CD4-positive, alpha-beta T cell (primary cell): Measurements from ENCODE around the gene IKBKE. TPM values are rescaled to one million over a fixed set of nuclear protein-coding genes. Genes with fewer than 3 reads are reported as not detected.

ENCODE experiments used
- ATAC-seq: fragments of 200-7000 bp; cut with Tn5 transposase; one replicate; pipeline ENCODE4 v1.10.0; 2022; ENCODE audit warnings: mild to moderate bottlenecking; ENCODE audit not compliant: poor library complexity
- CTCF ChIA-PET: fragments of 350-600 bp; sonication (Branson Sonifier 250); formaldehyde crosslinking; loops from one replicate; lab custom pipeline; 2021; ENCODE audit warnings: antibody characterized with exemption, inconsistent platforms; lab: Charles Lee
- POLR2A ChIA-PET: fragments of 350-600 bp; sonication (Branson Sonifier 250); formaldehyde crosslinking; loops from one replicate; lab custom pipeline; 2021; ENCODE audit warnings: antibody characterized with exemption, inconsistent platforms; lab: Charles Lee
- DNase-seq, 14 experiments: peaks; one replicate each; pipeline ENCODE4 v3.0.0-alpha.2; 2013 to 2020; ENCODE audit warnings: mixed read lengths in 2 of 14
- H3K27ac ChIP-seq, 2 donors: one replicate each; pipeline versions ENCODE4 v1.5.1 to v1.7.0; 2013; ENCODE audit warnings: low read length in 2 of 2, low read depth in 1 of 2, mild to moderate bottlenecking in 1 of 2
- H3K27me3 ChIP-seq, 2 experiments: 1 replicate in 1 of 2; 2 replicates in 1 of 2; pipeline versions ENCODE4 v1.6.1 to v1.7.0; 2013; ENCODE audit warnings: low read length in 2 of 2, control low read depth in 1 of 2, mild to moderate bottlenecking in 1 of 2, moderate library complexity in 1 of 2; ENCODE audit not compliant: insufficient read depth in 2 of 2, control insufficient read depth in 1 of 2
- H3K36me3 ChIP-seq: one replicate; pipeline ENCODE4 v1.6.1; 2013; ENCODE audit warnings: low read length, control low read depth; ENCODE audit not compliant: insufficient read depth
- H3K4me1 ChIP-seq: one replicate; pipeline ENCODE4 v1.6.1; 2013; ENCODE audit warnings: low read length, control low read depth; ENCODE audit not compliant: insufficient read depth
- H3K4me3 ChIP-seq: one replicate; pipeline ENCODE4 v1.5.1; 2013; ENCODE audit warnings: mild to moderate bottlenecking, low read length, moderate library complexity
- H3K9me3 ChIP-seq, 2 experiments: 1 replicate in 1 of 2; 2 replicates in 1 of 2; pipeline versions ENCODE4 v1.6.1 to v1.7.0; 2013; ENCODE audit warnings: low read length in 2 of 2, mild to moderate bottlenecking in 2 of 2, control low read depth in 1 of 2, moderate library complexity in 1 of 2; ENCODE audit not compliant: control insufficient read depth in 1 of 2, insufficient read depth in 1 of 2
- H3K27ac Mint-ChIP-seq: one replicate; pipeline ENCODE4 v1.8.0; 2020; ENCODE audit warnings: mixed read lengths
- H3K27me3 Mint-ChIP-seq: one replicate; pipeline ENCODE4 v1.8.0; 2021; ENCODE audit warnings: mixed read lengths
- H3K36me3 Mint-ChIP-seq: one replicate; pipeline ENCODE4 v1.8.0; 2021; ENCODE audit warnings: low read depth, mixed read lengths
- H3K4me1 Mint-ChIP-seq: one replicate; pipeline ENCODE4 v1.8.0; 2021; ENCODE audit warnings: low read depth, mixed read lengths
- H3K4me3 Mint-ChIP-seq: one replicate; pipeline ENCODE4 v1.8.0; 2020; ENCODE audit warnings: mild to moderate bottlenecking, mixed read lengths
- H3K9me3 Mint-ChIP-seq: one replicate; pipeline ENCODE4 v1.8.0; 2020; ENCODE audit warnings: mixed read lengths
- CTCF ChIP-seq: fragments of 200-600 bp; IDR thresholded peaks from one replicate; pipeline ENCODE4 v1.8.0; 2022; ENCODE audit warnings: antibody characterized with exemption, mild to moderate bottlenecking
- intact Hi-C, 2 experiments: fragments of 100-400 bp; cut with DNase I in 1 of 2; cut with micrococcal nuclease in 1 of 2; formaldehyde crosslinking; loops; one replicate each; pipeline versions ENCODE4 v1.15.1 to v1.9.0; 2023 to 2025; cut with DNase I, micrococcal nuclease
- total RNA-seq, 174 experiments: library from RNA in 2 of 174; stranded (reverse) in 2 of 174; gene quantifications; one replicate each; pipeline ENCODE4 v1.2.3 and lab custom pipeline; 2021 to 2026

IKBKE gene
- total RNA-seq, 2 experiments from 2014 or later: 27.9 to 29.8 TPM

- ATAC-seq (peak; percentile 57), DNase-seq (peak in 12 of 14 experiments; percentile 28 to 74 (median 54))
- H3K9me3 Mint-ChIP-seq: no peaks in the 10 kb centered on the region
- H3K4me3 ChIP-seq: peak overlapping the region; percentile 99
- H3K27ac Mint-ChIP-seq: peak overlapping the region; percentile 79
- intact Hi-C loops: loop anchor here in 1 of 2 experiments (10.0 kb wide), 2 partner anchors 444 to 514 kb away; no protein-coding TSS in a partner anchor
- peaks cover 56% of the 10 kb centered on the region for H3K36me3 Mint-ChIP-seq
- H3K9me3 ChIP-seq: no peaks in the 10 kb centered on the region
- peaks cover 83% of the 10 kb centered on the region for H3K4me1 ChIP-seq
- H3K4me3 Mint-ChIP-seq: peak overlapping the region; percentile 88
- POLR2A ChIA-PET: interaction anchor here (0.7 to 3.5 kb wide), 21 partner anchors 9 to 582 kb away, joined by 3 to 21 read pairs (median 4); partner anchors contain the start of genes DYRK3, EIF2D, FCMR and PFKFB2
- no peaks in the 10 kb centered on the region for H3K27me3 ChIP-seq
- H3K4me1 Mint-ChIP-seq: peaks cover 74% of the 10 kb centered on the region
- no peak for TF ChIP-seq CTCF
- peaks cover 30% of the 10 kb centered on the region for H3K36me3 ChIP-seq
- H3K27ac ChIP-seq: peak overlapping the region; percentile 55 to 61
- CTCF ChIA-PET: interaction anchor here (0.9 to 3.2 kb wide), 10 partner anchors 9 to 879 kb away, joined by 3 to 21 read pairs (median 4); partner anchors contain the start of genes DYRK3 and EIF2D
- H3K27me3 Mint-ChIP-seq: no peaks in the 10 kb centered on the region
These were observed 577 bp downstream of the IKBKE start for GRCh38 chr1:206470692-206471414.

- peak overlapping the region; percentile 88 for H3K4me3 Mint-ChIP-seq
- H3K9me3 Mint-ChIP-seq: no peaks in the 10 kb centered on the region
- H3K27ac ChIP-seq: peak overlapping the region; percentile 55 to 61
- H3K36me3 ChIP-seq: peaks cover 35% of the 10 kb centered on the region
- ChIA-PET CTCF (interaction anchor here (1.1 to 3.2 kb wide), 6 partner anchors 8 to 440 kb away, joined by 3 to 21 read pairs (median 6); partner anchors contain the start of gene EIF2D), POLR2A (interaction anchor here (0.8 to 3.5 kb wide), 11 partner anchors 8 to 192 kb away, joined by 3 to 21 read pairs (median 7); partner anchors contain the start of gene RASSF5)
- peak overlapping the region; percentile 99 for H3K4me3 ChIP-seq
- no peaks in the 10 kb centered on the region for H3K9me3 ChIP-seq
- H3K4me1 Mint-ChIP-seq: peaks cover 69% of the 10 kb centered on the region
- H3K27me3 ChIP-seq: no peaks in the 10 kb centered on the region
- intact Hi-C loops: loop anchor here in 1 of 2 experiments (10.0 kb wide), 2 partner anchors 443 to 513 kb away; no protein-coding TSS in a partner anchor
- H3K36me3 Mint-ChIP-seq: peaks cover 61% of the 10 kb centered on the region
- H3K4me1 ChIP-seq: peaks cover 78% of the 10 kb centered on the region
- H3K27me3 Mint-ChIP-seq: no peaks in the 10 kb centered on the region
- DNase-seq (peak in 1 of 14 experiments; percentile 37), ATAC-seq (no peak)
- H3K27ac Mint-ChIP-seq: peak overlapping the region; percentile 79
- TF ChIP-seq CTCF: no peak
These were observed 1.1 kb downstream of the IKBKE start for GRCh38 chr1:206471415-206471801.

GRCh38 chr1:206472024-206472423, 1.7 kb downstream of the IKBKE start:
- H3K36me3 ChIP-seq: peaks cover 42% of the 10 kb centered on the region
- peak overlapping the region; percentile 88 for H3K4me3 Mint-ChIP-seq
- no peaks in the 10 kb centered on the region for H3K27me3 Mint-ChIP-seq
- H3K36me3 Mint-ChIP-seq: peaks cover 68% of the 10 kb centered on the region
- peaks cover 72% of the 10 kb centered on the region for H3K4me1 ChIP-seq
- H3K4me3 ChIP-seq: peak overlapping the region; percentile 99
- no peaks in the 10 kb centered on the region for H3K9me3 ChIP-seq
- peak overlapping the region; percentile 30 to 61 for H3K27ac ChIP-seq
- H3K4me1 Mint-ChIP-seq: peaks cover 63% of the 10 kb centered on the region
- H3K27ac Mint-ChIP-seq: peak overlapping the region; percentile 79
- DNase-seq: peak in 3 of 14 experiments; percentile 22 to 47 (median 44)
- H3K27me3 ChIP-seq: no peaks in the 10 kb centered on the region
- POLR2A ChIA-PET: interaction anchor here (1.0 to 3.5 kb wide), 4 partner anchors 11 to 104 kb away, joined by 3 to 11 read pairs (median 4); no protein-coding TSS in a partner anchor
- CTCF ChIA-PET: interaction anchor here (1.4 to 3.2 kb wide), 4 partner anchors 7 to 140 kb away, joined by 6 to 21 read pairs (median 11); partner anchors contain the start of gene EIF2D
- no peak for TF ChIP-seq CTCF
- no peaks in the 10 kb centered on the region for H3K9me3 Mint-ChIP-seq
- no peak for ATAC-seq
- intact Hi-C loops: loop anchor here in 1 of 2 experiments (10.0 kb wide), 2 partner anchors 443 to 513 kb away; no protein-coding TSS in a partner anchor
